Measurements from ENCODE around the gene MTCP1. TPM values are rescaled to one million over a fixed set of nuclear protein-coding genes. Genes with fewer than 3 reads are reported as not detected.

Gene MTCP1
- total RNA-seq, 1 donor, result 3.2 TPM

DNA sequence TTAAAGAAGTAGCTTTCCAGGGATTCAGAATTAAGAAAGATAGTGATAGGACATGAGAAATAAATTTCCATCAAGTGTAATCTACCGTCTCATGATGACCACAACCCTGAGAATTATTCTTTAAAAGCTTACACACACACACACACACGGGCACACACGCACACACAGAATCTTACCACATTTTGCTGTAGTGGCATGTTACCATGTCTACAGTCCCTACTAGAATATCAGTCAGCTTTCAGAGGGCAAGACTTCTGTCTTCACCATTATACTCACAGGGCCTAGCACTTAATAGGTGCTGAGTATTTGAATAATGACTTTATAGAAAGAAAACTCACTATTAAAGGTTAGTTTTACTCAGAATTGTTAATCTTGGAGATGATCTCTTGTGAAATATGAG is 15.4 kb downstream of the MTCP1 start:
- peak in 1 of 3 donors; percentile 6 for DNase-seq (ENCODE audit: low read depth in 2 of 3, low spot score in 2 of 3)

DNA sequence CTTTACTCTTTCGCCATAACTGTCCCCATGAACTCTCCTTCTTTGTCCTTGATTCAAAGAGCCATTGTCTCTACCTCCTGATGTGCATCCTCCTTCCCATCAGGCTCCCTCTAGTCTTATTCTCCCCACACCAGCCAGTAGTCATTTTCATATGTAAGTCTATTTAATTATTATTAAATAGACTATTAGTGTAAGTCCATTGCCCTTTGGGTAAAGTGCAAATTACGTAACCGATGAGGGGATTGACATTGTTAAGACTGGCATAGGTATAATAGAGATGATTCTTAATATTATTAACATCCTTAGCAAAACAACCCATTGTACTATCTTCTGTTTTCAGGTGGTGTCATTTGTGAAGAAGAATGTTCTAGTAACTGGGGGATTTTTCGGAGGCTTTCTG is 16.7 kb downstream of the MTCP1 start:
- DNase-seq (ENCODE audit: low read depth in 2 of 3, low spot score in 2 of 3), result no peak

DNA sequence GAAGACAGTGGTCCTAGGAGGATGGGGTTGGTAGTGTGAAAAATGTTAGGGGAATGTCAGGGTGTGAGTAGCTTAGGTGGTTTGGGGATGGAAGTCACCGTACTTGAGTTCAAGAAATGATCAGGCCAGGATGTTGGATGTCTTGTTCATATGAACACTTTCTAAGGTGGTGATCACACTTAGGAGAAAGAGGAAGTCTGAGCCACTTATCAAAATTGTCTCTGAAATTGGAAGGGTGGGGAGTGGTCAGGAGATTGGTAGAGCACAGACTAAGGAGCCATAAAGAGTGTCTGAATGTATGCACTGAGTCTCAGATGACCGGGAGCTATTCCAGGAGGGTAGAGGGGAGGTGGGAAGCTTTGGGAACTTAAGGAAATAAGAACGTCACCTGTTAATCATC is 17.3 kb downstream of the MTCP1 start:
- no peak for DNase-seq (ENCODE audit: low read depth in 2 of 3, low spot score in 2 of 3)

DNA sequence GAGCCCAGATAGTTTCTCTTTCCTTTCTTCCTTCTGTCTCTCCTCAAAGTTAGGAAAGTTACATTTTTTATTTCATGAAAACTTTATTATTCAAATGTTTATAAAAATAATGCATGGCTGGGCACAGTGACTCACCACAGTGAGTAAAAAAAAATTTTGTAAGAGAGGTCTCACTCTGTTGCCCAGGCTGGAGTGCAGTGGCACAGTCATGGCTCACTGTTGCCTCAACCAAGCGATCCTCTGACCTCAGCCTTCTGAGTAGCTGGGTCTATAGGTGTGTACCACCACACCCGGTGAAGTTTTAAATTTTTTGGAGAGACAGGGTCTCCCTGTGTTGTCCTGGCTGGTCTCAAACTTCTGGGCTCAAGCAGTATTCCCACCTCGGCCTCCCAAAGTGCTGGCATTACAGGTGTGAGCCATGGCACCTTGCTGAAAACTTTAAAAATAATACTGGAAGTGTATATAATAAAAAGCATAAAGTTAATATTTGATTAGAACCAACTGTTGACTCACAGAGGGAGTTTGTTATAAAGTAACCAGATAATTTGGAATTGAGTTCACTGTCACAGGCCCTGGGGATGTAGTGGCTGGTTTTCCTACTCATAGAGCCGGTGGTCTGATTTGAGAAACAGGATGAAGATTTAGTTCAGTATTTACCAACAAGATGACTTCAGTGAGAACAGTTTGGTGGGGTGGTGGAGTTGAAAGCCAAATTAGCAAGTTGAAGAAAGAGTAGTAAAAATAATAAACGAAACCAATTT is 18.0 kb downstream of the MTCP1 start:
- no peak for DNase-seq (ENCODE audit: low read depth in 2 of 3, low spot score in 2 of 3)

GRCh38 chrX:155048977-155049619 is 21.8 kb downstream of the MTCP1 start:
- DNase-seq (ENCODE audit: low read depth in 2 of 3, low spot score in 2 of 3), result peak in 2 of 3 donors; percentile 54 to 59

DNA sequence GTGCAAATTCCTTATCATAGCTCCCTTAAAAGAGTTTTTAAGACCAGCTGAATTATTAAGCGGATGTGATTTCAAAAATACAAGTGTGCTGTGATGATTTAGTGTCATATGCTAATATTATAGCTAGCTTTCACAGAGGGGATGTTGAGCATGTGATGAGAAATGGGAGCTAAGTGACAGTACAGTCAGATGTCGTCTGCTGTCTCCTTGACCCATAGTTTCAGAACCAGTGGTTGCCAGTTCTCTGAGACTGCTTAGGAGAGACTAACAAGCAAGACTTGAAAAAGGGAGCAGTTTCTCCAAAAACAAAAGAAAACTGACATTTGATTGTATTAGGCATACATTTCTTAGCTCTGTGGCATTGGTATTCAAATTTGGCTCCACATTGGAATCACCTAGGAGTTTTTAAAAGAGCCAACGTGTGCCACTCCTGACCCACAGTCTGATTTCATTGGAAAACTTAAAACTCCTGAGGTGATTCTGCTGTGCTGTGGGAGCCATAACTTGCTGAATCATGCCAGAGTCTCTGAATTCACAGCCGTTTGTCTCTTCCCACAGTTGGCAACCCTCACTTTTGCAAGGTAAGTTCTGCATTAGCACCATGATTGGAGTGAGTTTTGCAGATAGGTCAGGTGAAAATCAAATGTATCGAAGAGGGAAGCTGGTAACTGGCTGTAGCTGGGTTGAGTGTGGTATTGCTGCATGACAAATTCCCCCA is 24.0 kb downstream of the MTCP1 start:
- DNase-seq (ENCODE audit: low read depth in 2 of 3, low spot score in 2 of 3), result no peak

DNA sequence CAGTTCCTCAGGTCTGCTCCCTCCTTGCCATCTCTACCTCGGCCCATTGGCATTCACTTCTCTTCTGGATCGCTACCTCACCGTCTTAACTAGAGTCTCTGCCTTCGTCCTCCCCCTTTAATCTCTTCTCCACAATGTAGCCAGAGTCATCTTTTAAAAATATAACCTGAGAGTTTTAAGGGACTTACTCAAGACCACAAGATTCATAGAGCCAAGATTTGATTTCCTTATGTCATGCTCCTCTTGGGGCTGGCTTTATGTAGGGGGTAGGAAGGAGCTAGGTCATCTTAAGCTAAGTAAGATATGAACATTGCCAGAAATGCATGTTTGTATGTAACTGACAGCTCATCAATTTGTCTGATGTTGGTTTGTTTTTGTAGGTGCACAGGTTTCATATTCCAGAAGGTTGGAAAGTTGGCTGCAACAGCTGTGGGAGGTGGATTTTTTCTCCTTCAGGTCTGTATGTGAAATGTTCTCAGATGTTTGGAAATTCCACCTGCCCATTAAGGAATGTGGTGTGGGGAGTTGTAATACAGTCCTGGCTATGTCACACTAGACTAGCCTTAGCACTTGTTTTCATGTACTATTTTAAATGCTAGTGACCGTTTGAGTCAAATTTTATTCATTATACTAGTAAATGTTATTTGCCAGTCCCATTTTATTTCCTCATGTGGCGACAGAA is 24.7 kb downstream of the MTCP1 start:
- DNase-seq (ENCODE audit: low read depth in 2 of 3, low spot score in 2 of 3), result no peak

GRCh38 chrX:155035688-155036087 is 35.2 kb downstream of the MTCP1 start:
- no peak for DNase-seq (ENCODE audit: low read depth in 2 of 3, low spot score in 2 of 3)

- DNase-seq (ENCODE audit: low read depth in 2 of 3, low spot score in 2 of 3), result no peak
These were observed 39.3 kb downstream of the MTCP1 start for GRCh38 chrX:155031657-155032056.

DNA sequence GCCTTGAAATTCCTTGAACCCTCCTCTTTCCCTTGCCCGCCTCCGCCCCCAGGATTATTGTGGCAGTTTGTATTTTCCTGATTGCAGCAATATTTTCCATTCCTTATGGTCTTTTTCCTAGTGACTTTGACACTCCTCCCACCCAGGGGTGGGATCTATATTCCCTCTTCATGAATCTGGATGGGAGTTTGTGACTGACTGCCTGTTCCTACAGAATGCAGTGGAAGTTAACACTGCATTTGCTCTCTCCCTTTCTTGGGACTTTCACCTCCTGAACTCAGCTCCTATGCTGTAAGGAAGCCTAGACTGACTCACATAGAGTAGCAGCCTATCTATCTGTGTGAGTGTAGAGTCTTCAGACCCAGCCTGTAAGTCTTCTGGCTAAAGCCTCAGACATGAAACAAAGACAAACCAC is 42.1 kb downstream of the MTCP1 start:
- no peak for DNase-seq (ENCODE audit: low read depth in 2 of 3, low spot score in 2 of 3)

GRCh38 chrX:155028129-155028528 is 42.8 kb downstream of the MTCP1 start:
- no peak for DNase-seq (ENCODE audit: low read depth in 2 of 3, low spot score in 2 of 3)

DNA sequence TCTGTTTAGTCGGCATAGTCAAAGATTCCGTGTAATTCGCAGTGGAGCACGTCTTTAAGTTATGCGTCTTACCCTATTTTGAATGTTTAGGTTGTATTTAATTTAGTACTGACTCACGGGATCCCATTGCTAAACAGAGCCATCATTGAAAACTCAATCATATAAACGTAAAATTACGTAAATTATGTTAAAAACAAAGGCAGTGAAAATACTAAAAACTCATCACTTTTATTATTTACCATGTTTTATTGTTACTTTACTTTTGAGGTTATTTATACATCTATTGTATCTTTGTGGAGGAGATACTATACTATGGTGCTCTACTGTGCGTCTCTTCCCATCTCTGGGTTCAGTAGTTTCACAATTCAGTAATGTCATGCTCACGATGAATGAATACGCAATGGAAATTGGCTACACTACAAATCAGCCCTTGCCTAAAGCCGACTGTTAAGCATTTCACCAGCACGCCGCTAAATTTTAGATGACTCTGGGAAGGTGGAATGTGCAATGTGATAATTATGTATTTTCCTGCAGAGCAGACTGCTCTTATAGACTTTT is 43.3 kb downstream of the MTCP1 start:
- DNase-seq (ENCODE audit: low read depth in 2 of 3, low spot score in 2 of 3), result peak in 1 of 3 donors; percentile 65

DNA sequence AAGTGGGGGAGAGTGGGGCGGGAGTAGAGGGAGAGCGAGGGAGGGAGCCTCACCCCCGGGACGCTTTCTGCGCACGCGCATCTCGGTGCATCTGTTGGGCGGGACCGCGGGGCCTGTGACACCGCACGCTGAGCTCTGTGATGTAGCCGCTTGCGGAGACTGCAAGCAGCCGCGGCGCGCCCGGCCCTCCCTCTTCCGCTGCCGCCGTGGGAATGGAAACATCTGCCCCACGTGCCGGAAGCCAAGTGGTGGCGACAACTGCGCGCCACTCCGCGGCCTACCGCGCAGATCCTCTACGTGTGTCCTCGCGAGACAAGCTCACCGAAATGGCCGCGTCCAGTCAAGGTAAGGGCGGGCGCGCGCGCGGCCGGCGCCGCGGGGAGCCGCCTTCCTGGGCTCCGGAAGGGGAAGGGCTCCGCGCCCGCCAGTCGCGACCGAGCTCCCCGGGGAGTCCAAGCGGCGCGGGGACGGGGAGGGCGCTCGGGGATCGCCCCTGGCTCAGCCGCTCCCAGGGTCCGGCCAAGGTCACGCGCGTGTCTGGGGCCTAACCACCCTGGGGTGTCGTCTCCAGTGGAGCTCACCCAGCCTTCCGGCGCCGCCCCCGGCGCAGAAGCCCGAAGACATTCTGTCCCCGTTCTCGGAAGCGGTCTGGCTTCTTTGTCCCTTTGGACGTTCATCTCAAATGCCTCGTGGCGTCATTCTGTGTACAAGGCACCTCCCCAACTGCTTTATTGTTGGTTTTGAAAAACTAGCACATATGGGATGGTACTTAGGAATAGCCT is 44.0 kb downstream of the MTCP1 start, which contains the start of gene FUNDC2:
FUNDC2 (plus strand) TSS at position 118 of the 782 bp plus-strand sequence; CDS start at position 213, 95 bp downstream.
- DNase-seq (ENCODE audit: low read depth in 2 of 3, low spot score in 2 of 3), result peak; percentile 77 to 97 (median 94)

DNA sequence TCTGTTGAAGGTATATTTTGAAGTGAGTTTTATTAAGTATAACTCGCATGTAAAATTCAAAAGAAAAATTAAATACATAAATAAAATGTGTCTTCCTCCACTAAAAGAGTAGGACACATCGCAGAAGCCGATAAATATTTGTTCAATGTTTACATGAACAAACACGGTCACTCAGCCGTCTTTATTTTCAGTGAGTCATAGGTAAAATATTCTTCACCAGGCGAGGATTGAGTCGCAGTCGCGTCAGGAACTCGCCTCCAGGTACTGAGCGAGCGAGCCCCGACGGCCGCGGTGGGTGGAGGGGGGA is 44.6 kb downstream of the MTCP1 start:
- no peak for DNase-seq (ENCODE audit: low read depth in 2 of 3, low spot score in 2 of 3)

DNA sequence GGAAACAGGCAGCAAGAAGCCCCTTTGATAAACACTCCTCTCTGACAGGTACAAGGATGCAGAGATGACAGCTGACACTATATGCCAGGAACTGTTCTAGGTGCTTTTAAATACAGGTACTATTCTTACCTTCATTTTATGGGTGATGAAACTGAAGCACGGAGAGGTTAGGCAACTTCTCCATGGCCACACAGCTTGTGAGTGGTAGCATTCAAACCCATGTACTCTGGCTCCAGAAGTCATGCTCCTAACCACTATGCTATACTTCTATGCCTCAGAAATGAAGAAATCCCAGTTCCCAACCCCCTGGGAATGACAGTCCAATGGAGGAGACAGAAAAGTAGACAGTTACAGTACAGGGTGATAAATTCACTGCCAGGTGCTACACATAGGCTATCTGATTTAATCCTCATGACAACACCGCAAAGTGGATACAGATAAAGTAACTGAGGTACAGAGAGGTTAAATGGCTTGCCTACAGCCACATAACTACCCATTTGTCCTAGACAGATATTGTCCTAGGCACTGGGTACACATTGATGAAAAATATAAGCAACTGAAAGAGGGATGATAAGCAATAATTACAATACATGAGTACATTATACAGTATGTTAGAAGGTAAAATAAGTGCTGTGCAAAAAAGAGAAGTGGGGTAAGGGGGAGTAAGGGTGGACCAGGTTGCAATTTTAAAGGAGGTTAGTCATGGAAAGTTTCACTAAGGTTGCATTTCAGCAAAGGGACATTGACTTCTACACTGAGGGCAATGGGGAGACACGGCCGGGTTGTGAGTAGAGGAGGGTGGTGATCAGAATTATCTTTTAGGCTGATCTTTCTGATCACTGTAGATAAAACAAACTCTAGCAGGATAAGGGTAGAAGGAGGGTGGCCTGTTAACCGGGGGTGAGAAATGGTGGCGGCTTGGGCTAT is 46.8 kb downstream of the MTCP1 start:
- no peak for DNase-seq (ENCODE audit: low read depth in 2 of 3, low spot score in 2 of 3)

GRCh38 chrX:155022585-155022984 is 48.4 kb downstream of the MTCP1 start, which contains the start of gene F8:
F8 (minus strand) TSS chrX:155022723; CDS start chrX:155022552, 171 bp downstream.
- DNase-seq (ENCODE audit: low read depth in 2 of 3, low spot score in 2 of 3), result no peak

DNA sequence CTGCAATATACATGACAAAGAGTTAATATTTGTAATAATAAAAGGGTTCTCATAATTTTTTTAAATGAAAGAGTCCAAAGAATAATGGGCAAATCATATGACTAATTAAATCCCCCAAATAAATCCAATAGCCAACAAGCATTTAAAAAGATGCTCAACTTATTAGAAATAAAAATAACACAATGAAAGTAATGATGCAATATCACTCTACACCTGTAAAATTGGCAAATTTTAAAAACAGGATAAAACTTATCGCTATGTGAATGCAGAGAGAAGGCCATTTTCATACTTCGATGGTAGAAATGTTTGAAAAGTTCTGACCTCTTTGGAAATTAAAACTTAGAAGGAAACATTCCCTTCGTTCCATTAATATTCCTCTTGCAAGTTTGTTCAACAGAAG is 50.3 kb downstream of the MTCP1 start:
- DNase-seq (ENCODE audit: low read depth in 2 of 3, low spot score in 2 of 3), result no peak

Data from hematopoietic multipotent progenitor cell (in vitro differentiated cells).